ENCODE results near the gene MYADML2.

Gene MYADML2, protein sequence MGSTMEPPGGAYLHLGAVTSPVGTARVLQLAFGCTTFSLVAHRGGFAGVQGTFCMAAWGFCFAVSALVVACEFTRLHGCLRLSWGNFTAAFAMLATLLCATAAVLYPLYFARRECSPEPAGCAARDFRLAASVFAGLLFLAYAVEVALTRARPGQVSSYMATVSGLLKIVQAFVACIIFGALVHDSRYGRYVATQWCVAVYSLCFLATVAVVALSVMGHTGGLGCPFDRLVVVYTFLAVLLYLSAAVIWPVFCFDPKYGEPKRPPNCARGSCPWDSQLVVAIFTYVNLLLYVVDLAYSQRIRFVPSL

GRCh38 chr17:81947189-81947588 lies at the start of gene MYADML2:
TSS of gene MYADML2 (minus strand) at chr17:81947233. CDS start at chr17:81941741, 5,492 bp downstream.
- ChIA-PET CTCF (interaction anchor here (2.5 kb wide), 1 partner anchor 12 kb away, joined by 11 read pairs; no protein-coding TSS in a partner anchor), POLR2A (no interaction called here)
- no peak for DNase-seq (ENCODE audit: extremely low spot score)
- TF ChIP-seq CTCF (IDR thresholded peaks at IDR 0.05; ENCODE audit: control extremely low read depth, extremely low read depth, low read depth, missing control alignments), result no peak

DNA sequence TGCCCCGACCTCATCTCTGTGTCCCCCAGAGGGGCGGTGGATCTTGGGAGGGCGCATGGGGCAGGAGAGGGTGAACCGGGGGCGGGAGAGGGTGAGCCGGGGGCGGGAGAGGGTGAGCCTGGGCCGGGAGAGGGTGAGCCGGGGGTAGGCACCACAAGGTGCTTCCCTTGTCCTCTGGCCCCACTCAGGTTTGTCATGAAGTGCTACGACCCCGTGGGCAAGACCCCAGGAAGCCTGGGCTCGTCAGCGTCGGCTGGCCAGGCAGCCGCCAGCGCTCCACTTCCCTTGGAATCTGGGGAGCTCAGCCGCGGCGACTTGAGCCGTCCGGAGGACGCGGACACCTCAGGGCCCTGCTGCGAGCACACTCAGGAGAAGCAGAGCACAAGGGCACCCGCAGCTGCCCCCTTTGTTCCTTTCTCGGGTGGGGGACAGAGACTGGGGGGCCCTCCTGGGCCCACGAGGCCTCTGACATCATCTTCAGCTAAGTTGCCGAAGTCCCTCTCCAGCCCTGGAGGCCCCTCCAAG lies 49.3 kb upstream of the MYADML2 start:
- CTCF ChIA-PET, result interaction anchor here (0.8 to 1.7 kb wide), 2 partner anchors 24 to 34 kb away, joined by 3 to 5 read pairs; no protein-coding TSS in a partner anchor
- DNase-seq (ENCODE audit: extremely low spot score), result no peak
- TF ChIP-seq CTCF (IDR thresholded peaks at IDR 0.05; ENCODE audit: control extremely low read depth, extremely low read depth, low read depth, missing control alignments), result no peak
- POLR2A ChIA-PET, result interaction anchor here (0.5 kb wide), 1 partner anchor 26 kb away, joined by 3 read pairs; no protein-coding TSS in a partner anchor

DNA sequence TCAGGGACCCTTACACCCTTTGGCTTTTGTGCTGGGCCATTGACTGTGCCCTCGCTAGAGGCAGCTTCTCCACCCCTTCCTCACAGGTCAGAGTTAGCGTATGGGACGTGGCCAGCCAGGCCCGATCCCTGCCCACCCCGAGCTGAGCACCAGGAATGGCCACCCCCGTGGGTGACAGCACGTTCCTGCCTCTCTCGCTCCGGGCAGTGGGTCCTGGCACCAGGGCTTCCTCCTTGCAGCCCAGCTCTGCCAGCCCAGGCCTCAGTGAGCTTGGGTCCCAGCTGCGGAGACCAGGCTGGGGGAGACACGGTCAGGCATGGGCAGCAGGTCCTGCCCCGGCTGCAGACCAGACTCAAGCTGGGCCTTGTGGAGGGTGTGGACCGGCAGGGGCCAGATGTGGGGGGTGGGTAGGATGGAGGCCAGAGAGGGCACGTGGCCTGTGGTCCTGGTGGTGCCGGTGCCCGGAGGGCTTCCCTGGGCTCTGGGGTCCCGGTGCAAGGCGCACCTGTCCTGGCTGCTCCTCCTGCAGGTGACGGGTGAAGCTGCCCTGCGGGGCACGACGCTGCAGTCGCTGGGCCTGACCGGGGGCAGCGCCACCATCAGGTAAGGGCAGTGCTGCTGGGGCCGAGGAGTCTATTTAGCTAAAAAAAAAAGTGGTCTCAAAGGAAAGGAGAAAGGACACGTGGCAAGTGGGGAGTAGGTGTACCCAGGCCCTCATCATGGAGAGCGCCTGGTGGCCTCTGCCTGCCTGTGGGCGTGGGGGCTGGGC lies 48.6 kb upstream of the MYADML2 start:
- ChIA-PET POLR2A (no interaction called here), CTCF (interaction anchor here (0.9 to 1.2 kb wide), 2 partner anchors 33 to 36 kb away, joined by 3 read pairs; no protein-coding TSS in a partner anchor)
- no peak for TF ChIP-seq CTCF (IDR thresholded peaks at IDR 0.05; ENCODE audit: control extremely low read depth, extremely low read depth, low read depth, missing control alignments)
- no peak for DNase-seq (ENCODE audit: extremely low spot score)

DNA sequence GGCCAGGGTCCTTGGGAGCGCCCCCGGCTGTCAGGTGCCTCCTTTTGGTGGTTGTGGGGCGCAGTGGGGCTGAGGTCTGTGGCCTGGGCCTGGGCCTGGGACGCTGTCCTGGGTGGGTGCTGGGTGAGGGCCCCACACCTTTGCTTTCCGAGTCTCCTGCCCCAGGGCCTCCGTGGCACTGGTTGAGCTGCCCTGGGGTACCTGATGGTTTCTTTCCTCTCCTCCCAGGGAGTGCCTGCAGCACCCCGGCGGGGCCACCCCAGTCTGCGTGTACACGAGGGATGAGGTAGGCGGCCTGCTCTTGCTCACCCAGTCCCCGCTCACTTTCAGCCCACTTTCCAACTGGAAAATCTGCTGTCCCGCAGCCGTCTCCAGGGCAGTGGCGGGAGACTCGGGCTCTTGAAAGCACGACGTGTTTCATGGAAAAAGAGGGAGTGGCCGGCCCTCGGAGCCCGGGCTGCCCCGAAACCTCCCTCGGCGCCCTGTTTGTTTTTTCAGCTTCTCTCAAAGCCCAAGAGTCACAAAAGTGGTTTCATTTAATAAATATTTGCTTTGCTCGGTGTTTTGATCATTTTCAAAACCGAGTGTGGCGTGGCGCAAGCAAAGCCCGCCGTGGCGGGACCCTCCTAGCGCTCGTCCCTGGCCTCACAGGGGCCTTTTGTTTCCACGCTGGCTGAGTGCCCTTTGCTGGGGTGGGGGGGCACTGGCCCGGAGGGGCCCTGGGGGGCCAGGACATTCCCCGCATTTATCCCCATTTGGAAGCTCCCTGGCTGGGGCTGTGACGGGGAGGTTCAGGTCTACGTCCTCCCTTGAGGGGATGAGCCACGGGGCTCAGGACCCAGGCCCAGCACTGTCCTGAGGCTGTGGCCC lies 47.8 kb upstream of the MYADML2 start:
- no peak for DNase-seq (ENCODE audit: extremely low spot score)
- CTCF ChIA-PET, result interaction anchor here (0.9 to 1.2 kb wide), 2 partner anchors 34 to 35 kb away, joined by 3 read pairs; no protein-coding TSS in a partner anchor
- POLR2A ChIA-PET, result no interaction called here
- no peak for TF ChIP-seq CTCF (IDR thresholded peaks at IDR 0.05; ENCODE audit: control extremely low read depth, extremely low read depth, low read depth, missing control alignments)

DNA sequence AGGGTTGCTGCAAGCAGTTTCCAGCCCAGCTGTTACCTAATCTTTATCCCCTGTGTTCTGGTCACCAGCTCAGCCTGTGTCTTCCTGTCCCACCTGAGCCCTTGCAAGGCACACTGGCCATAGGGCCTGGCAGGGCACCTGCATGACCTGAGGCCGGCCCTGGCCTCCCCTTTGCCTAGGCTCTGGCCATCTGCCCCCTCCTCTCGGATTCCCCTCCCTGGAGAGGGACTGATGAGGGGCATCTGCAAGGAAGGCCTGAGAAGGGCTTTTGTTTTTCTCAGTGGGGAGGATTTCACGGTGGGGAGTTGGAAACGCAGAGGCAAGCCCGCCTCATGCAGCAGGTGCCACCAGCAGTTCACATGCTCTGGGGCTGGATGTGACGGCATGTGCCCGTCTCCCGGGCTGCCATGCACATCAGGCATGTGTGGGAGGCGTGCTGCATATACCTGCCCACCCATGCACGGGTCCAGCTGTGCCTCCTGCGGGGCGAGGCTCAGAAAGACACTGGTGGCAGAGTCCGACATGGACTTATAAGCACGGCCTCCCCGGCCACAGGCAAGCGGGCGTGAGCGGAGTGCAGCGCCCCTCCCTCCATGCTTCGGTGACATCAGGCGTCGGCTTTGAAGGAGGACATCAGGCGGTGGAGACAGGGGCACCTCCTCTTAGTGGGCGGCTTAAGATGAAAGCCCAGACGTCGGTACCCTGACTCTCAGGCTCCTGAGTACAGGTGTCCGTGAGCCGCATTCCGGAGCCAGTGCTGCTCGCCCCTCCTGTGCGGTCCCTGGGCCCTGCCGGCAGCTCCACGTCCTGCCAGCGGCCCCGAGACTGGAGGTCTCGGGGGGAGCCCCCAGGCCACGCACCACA lies 46.9 kb upstream of the MYADML2 start:
- DNase-seq (ENCODE audit: extremely low spot score), result no peak
- ChIA-PET CTCF (no interaction called here), POLR2A (no interaction called here)
- no peak for TF ChIP-seq CTCF (IDR thresholded peaks at IDR 0.05; ENCODE audit: control extremely low read depth, extremely low read depth, low read depth, missing control alignments)

All from GM10248 (cell line).